ENCODE results near the gene KIAA1217.

DNA sequence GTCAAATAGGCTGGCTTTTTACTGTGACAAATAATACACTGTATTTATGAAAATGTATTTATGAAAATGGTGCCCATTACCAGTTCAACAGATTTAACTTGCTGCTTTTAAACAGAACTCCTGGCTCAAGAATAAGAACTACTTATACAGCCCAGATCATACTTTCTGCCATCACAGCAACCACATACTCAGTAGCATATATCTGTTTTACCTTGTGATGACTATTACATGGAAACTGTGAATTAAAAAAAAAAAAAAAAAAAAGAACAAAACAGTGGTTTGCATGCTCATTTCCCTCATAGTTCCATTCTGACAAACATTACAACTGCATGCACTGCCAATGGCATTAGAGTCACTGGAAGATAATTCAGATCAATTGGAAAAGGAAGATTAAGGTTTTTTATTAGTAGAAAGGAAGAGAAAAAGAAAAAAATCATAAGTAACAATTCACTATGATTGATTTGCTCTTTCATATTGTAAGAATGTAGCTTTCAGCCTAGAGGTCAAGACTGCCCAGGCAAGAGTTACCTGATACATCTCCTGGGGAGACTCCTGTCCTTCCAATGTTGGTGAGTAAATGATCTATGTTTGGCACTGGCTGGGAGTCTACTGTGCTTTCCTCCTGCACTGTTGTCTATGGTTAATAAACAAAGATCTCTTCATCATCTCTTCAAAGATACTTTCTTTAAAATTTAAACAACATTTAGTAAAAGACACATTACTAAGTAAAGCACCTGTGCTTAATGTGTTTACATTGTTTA, 381.9 kb downstream of the KIAA1217 start:
- TF ChIP-seq, protein P1, sequence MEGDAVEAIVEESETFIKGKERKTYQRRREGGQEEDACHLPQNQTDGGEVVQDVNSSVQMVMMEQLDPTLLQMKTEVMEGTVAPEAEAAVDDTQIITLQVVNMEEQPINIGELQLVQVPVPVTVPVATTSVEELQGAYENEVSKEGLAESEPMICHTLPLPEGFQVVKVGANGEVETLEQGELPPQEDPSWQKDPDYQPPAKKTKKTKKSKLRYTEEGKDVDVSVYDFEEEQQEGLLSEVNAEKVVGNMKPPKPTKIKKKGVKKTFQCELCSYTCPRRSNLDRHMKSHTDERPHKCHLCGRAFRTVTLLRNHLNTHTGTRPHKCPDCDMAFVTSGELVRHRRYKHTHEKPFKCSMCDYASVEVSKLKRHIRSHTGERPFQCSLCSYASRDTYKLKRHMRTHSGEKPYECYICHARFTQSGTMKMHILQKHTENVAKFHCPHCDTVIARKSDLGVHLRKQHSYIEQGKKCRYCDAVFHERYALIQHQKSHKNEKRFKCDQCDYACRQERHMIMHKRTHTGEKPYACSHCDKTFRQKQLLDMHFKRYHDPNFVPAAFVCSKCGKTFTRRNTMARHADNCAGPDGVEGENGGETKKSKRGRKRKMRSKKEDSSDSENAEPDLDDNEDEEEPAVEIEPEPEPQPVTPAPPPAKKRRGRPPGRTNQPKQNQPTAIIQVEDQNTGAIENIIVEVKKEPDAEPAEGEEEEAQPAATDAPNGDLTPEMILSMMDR (conservative IDR thresholded peaks at IDR 0.05), result no peak
- TF ChIP-seq ZFX (IDR thresholded peaks at IDR 0.05), result no peak
